HG03135 (cell line): Measurements from ENCODE around the gene RASSF6.
"Not testable (repeated sequence)": the region's sequence is repeated elsewhere in the genome, so short reads cannot be mapped to it uniquely, and the experiment has no call there.

ENCODE experiments used
- ATAC-seq: cut with Tn5 transposase; IDR thresholded peaks from one replicate; pipeline ENCODE4 v1.9.1; 2021; ENCODE audit warnings: mild to moderate bottlenecking, moderate library complexity; ENCODE audit not compliant: unreplicated experiment

RASSF6 gene

DNA sequence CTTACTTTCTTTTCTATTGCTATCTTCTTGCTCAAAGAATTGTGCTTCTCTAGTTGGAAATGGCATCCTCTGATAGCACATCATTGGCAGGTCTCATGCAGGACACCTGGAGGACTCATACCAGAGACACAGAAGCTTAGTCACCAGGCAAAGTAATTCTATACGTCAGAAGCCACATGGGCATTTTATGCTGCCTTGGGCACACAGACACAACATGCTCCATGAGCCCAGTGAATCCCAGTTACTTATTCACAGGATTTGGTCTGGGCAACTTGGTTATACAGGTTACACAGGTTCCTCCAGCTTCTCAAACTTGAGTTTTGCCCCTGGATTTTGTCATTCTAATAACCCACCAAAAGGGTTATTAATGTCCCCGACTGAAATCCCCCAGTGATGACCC lies 7.1 kb downstream of the RASSF6 start:
- ATAC-seq, result no peak

DNA sequence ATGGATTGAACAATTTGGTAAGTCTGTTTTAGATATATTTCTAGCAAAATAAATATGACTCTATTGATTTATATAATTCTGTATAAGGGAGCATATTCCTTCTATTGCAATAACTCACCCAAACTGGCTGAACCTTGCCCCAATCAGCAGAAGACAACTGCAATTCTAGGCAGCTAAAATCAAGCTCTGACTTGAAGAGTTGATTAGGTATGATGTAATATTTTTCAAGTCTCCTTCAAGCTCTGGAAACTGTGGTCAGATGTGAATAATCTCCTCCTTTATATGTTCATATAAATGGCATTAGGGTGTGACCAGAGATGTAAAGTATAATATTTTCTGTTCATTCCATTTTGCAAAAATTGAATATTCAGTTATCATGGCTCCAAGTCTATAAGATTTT lies 8.2 kb downstream of the RASSF6 start:
- no peak for ATAC-seq

DNA sequence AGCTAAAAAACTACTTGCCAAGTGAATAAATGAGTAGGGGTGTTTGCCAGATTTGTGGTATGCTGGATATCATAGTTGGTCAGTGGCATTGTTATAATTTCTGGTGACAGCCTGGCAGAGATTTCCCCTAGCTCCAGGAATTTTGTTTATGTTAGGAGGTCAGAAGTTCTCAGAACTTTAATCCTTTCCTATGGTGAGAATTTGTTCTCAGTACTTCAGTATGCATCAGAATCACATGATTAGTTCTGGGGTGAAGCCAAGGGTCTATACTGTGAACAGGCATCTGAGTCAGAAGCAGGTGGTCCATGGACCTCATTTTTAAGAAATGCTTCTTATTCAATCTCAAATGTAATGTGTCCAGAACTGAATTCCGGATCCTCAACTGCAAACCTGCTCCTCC lies 10.5 kb downstream of the RASSF6 start:
- ATAC-seq, result no peak

DNA sequence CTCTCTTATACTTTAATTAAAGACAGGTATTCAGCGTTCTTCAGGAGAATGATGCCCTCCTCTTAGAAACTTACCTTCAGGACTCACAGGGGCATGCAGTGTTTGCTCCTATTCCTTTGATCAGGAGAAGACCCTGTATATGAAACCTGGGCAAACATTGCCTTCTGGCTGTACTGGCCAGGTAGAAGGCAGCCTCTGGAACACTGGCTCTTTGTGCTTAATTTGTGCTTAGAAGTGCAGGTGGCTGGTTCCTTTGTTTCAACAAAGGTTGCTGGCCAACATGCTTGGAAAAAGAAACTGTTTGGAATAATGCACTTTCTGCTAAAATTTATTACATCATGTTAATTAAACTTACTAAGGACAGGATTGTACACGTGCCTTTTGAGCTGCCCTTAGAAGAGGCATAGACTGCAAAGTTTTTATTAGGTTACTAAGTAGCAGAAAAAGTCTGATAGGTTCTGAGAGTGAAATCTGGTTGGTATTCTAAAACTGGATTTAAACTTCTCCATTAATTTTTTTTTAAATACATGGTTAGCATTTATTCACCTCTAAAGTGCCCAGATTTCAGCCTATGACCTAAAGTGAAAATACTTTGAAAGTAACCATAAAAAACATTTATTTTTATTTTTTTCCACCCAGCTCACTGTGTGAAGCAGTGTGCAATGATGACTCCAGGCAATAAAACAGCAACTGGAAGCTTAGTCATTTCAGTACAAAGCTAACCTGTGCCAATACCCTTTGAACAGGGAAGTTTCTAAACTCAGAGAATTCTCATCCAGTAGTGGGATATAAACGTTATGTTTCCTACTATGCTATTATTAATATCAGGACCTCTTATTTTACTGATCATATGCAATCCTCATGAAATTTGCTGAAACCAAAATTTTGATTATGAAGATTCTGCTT lies 11.3 kb downstream of the RASSF6 start:
- no peak for ATAC-seq

DNA sequence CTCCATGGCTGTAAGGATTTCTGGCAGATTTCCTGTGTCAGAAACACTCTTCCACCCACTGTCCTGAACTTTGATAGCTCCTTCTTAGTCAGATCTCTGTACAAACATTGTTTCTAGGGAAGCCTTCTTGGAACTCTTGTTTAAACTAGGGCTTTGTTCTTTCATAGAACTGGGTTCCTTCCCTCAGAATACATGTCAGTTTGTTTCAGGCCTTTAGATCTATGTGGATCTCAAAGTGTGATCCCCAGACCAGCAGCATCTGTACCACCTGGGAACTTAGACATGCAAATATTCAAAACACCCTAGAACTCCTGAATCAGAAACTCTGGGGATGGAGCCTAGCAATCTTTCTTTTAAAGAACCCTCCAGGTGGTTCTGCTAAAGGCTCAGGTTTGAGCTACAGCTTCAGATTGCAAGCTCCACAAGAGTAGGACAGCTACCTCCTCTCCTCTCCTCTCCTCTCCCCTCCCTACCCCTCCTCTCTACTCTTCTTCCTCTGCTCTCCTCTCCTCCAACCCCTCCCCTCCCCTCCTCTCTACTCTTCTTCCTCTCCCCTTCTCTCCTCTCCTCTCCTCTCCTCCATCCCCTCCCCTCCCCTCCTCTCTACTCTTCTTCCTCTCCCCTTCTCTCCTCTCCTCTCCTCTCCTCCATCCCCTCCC lies 12.7 kb downstream of the RASSF6 start:
- no peak for ATAC-seq

DNA sequence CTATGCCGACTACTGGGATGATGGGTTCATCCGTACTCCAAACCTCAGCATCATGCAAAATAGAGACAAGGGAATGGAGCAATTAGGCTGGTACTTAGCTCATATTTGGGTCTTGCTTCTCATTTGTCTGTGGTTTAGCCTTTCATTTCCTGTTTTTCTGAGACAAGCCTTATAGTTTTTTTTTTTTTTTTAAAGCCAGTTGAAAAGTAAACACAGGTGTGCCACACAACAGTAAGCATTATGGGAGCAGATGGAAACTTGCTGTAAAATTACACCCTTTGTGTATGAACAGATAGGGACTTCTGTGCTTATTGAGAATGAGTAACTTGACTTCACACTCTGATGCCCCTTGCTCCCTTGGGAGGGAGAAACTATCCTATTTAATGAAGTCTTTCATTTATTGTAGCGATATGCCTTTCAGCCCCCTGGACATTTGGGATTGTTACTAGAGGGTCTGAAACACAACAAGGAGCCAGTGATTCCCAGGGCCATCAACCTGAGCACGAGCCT lies 13.7 kb downstream of the RASSF6 start:
- ATAC-seq, result peak; percentile 68

DNA sequence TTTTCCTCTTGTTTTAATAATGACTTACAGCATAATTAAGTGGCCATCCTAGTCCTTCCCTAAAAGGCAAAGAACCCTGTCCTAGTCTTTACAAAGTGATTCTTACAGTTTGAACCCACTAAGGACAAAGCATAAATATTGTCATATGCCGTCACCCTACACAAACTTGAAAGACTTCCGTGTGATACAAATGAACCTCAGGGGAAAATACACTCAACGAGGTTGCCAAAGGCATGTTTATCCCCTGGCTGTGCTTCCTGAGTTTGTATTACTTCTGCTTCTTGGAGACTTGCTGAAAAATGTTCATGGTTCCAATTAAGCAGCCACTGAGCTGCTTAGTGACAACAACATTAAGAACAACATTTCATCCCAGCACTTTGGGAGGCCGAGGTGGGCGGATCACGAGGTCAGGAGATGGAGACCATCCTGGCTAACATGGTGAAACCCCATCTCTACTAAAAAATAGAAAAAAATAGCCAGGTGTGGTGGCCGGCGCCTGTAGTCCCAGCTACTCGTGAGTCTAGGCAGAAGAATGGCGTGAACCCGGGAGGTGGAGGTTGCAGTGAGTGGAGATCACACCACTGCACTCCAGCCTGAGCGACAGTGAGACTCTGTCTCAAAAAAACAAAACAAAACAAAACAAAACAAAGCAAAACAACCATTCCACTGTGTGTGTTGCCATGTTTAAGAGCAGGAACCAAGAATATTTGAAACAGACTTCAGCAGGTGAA lies 16.2 kb downstream of the RASSF6 start:
- no peak for ATAC-seq

DNA sequence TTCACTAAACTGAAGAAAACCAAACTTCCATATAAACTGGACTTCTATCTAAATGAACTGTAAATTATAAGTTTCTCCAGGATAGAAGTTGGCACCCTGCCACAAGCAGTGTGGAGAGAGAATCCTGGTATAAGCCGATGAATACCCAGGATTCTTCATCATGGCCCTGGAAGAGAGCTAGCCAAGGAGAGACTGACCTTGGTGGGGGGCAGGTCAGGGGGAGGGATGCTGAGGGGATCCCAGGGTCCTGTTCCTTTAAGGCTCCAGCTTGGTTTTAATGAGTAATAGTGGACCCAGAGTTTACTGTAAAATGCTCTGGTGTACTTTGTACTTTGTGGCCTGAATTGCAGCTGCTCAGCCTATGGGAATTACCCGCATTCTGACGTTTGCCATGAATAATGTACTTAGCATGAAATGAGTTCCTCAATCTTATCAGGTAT lies 16.9 kb downstream of the RASSF6 start:
- ATAC-seq, result peak; percentile 49

DNA sequence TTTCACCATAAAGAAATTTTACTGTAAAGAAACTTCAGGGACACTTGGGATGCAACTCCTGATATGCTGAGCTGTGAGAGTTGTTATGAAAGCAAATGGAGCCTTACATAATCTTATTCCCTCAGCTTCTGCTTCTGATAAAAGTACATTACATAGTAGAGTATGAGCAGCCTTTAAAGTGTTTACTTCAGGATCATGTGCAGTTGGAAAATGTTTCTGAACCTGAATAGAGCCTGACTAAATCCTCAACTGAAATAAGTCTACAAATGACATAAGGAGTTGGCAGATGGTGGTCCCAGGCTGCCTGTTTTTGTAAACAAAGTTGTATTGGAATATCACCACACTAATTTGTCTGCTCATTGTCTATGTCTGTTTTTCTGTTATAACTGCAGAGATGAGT lies 19.3 kb downstream of the RASSF6 start:
- no peak for ATAC-seq

DNA sequence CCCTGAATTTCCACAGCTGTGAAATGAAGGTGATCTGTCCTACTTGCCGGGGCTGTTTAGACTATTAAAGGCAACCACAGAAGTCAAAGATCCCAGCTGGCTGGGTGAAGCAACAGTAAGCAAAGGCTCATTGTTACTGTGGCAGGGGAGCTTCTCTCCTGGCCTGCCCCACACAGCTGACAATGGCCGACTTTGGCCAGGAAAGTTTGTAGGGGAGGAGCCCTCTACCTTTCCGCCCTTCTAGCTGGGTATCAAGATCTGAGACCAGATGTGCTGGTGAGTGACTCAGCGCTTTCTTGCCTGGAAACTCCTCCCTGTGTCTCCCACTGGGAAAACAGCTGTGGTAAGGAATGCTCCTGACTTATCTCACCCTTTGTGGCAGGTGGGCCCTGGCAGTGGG lies 21.1 kb downstream of the RASSF6 start:
- ATAC-seq, result no peak

DNA sequence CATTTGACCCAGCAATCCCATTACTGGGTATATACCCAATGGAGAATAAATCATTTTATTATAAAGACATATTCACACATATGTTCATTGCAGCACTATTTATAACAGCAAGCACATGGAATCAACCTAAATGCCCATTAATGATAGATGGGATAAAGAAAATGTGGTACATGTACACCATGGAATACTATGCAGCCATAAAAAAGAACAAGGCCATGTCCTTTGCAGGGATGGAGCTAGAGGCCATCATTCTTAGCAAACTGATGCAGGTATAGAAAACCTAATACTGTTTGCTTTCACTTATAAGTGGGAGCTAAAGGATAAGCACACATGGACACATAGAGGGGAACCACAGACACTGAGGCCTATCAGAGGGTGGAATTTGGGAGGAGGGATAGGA lies 22.6 kb downstream of the RASSF6 start:
- ATAC-seq, result no peak

DNA sequence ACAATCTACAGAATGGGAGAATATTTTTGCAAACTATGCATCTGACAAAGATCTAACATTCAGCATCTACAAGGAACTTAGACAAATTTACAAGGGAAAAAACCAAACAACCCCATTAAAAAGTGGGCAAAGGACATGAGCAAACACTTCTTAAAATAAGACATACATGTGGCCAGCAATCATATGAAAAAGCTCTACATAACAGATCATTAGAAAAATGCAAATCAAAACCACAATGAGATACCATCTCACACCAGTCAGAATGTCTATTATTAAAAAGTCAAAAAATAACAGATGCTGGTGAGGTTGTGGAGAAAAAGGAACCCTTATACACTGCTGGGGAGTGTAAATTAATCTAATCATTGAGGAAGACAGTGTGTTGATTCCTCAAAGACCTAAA lies 23.1 kb downstream of the RASSF6 start:
- ATAC-seq, result not testable (repeated sequence)

DNA sequence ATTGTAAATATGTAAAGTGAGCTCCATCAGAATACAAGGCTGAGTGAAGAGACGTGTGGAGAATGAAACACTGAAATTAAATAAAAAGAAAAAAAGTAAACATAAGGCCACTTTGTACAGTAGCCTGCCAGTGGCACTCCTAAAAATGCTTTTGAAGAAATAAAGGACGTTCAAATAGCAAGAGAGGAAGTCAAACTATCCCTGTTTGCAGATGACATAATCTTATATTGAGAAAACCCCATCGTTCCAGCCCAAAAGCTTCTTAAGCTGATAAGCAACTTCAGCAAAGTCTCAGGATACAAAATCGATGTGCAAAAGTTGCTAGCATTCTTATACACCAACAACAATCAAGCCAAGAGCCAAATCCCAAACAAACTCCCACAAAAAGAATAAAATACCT lies 24.2 kb downstream of the RASSF6 start:
- ATAC-seq, result no peak

DNA sequence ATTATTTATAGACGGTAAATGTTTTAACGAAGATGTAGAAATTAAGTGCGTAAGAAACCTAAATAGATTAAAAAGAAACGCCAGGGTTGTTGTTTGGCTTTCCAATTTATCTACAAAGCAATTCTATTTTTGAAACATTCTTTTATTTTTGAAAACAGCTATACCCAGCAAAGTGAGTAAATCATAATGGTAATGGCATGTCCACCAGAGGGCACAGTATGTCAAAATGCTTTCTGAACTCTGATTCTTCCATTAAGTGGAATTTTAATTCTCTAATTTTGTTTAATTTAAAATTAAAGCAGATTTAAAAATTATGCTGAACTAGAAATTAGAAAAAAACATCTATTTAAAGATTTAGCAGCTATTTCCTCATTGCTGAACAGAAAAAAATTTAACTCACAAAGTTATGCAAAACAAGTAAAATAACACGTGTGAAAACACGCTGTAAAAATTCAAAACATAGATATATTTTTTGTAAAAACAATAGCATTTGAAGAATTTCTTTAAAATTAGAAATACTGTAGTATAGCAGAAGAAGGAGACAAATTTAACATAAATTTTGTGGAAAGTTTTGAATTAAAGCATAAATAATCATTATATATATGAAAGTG lies 26.5 kb downstream of the RASSF6 start:
- ATAC-seq, result no peak

DNA sequence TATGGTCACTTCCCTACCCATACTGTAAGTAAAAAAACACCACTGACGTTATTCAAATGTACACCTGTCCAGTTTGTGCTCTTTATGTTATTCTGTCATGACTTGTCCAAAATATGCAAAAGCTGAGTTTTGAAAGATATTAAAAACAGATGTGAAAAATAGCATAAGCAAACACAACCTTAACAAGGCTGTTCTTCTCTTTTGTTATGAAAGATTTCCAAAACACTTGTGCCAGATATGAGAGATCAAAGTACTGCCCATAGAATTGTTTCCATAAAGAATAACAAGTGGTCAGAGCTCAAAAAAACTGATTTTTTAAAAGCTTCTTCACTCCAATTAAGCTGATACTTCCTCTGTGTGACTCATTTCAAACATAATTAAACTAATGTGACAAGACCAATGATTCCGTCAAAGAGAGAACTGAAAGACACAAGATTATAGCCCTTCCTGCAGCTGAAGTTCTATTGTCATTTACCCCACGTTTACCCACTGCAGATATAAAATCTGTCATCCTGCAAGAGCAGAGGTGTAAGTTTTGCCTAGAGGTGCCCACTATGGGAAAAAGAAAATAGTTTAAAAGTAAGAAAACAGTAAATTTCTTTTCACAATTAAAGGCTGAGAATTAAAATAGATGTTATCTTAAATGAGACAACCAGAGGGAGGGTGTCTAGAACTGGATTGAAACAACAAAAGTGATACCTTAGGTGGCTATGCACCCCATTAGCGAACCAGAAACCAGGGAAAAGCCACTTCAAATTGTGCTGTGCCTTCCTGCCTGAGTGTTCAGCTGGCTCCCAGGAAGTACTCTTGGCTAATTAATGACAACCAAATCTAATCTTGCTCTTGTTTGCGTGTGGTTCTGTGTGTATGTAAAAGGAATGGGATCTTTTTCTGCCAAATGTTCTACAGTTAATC lies 30.1 kb downstream of the RASSF6 start:
- ATAC-seq, result peak; percentile 96

DNA sequence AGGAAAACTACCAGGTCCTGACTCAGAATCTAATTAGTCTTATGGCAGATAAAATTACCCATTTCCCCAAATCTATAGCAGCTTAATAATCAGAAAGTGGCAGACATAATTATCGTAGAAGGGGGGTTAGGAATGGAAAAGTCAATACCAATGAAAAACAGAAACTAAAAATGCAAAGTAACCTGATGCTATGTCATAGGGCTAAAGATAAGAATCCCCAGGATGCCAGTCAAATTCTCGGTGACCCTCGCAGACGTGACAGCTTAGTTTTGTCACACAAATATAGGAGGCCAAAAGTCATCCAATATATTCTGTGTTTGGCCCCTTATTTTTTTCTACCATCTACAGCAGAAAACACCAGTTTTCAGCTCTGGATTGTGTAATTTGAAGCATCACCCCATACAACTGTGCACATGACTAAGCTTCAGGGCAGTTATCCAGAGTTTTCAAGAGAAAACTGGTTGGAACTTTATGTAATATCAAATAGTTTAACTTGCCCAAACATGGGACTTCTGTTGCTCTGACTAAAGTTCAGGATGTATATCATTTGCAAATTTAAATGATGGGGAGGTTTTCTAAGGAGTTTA lies 30.9 kb downstream of the RASSF6 start:
- ATAC-seq, result peak; percentile 27

DNA sequence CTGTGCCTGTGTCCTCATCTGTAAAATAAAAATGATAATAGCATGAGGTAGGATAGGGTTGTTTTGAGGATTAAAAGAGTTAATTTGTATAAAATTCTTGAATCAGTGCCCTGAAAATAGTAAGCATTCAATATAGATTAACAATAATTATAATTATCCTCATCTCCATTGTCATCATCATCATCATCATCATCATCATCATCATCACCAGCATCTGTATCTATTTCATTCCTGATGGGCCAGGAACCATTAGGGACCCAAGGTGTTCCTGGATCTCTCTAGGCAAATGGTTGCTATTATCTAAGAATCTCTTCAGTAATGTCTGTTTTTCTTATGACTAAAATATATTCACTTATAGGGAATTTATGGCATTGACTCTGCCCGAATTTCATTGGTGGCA lies 31.6 kb downstream of the RASSF6 start:
- no peak for ATAC-seq

DNA sequence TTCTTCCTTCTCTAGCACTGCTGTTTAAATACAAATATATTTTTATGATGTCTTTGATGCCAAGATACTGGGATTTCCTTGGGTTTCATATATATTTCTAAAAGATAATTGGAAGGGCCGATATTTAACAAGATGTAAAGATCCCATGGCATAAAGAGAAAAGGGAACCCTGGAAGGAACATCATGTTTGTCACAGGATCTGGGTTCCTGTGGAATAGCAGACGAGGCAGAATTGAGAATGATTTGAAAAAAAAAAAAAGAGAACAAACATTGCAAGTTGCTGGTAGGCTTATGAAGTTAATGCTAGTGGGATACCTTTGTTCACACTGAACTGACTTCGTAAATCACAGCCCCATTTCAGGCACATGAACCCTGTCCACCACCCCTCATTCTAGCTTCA lies 33.6 kb downstream of the RASSF6 start:
- ATAC-seq, result no peak

DNA sequence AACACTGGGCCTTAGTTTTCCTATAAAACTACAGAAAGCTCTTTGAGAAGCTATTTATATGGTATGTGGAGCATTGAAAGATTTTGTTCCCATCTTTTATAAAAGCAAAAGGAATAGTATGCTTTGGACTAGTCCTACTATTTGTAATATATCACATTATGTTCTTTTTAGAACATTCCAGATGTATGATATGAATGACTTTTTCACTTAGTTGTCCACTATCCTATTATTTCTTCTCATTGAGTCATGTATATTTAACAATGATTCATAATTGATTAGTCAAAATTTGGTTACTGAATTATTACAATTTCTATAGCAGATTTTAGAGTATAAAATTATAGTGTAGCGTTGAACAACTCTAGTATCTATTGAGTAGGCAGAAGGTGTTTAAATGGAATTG lies 34.2 kb downstream of the RASSF6 start:
- no peak for ATAC-seq

DNA sequence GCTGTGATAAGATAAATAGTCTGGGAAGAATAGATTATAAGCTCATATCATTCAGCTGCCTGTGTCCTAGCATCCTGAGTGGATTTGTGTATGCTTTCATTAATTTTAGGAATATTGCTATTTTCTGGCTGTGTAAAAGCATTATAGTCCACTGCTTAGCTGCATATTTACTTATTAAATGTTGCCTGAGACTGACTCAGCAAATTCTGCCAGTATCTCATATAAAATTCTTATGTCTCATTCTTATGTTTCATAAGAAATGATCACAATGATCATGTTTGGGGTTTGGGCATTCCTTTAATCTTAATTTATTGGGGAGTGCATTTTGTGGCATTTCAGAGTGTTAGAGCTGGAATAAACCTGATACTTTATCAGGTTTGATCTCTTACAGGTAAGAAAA lies 34.9 kb downstream of the RASSF6 start:
- ATAC-seq, result no peak
